Stomach (tissue), 4 donors: ENCODE data around the gene VAV2.

ENCODE experiments used
- CTCF ChIP-seq, 7 experiments: fragments of 450-650 bp in 4 of 7; fragments of 200-600 bp in 3 of 7; sonication (generic) in 3 of 7; IDR thresholded peaks; one replicate each; pipeline ENCODE4 v1.5.1; 2016 to 2019; ENCODE audit warnings: antibody characterized with exemption in 7 of 7, control low read depth in 2 of 7, mild to moderate bottlenecking in 1 of 7
- EP300 ChIP-seq: sonication (generic); formaldehyde crosslinking; IDR thresholded peaks from one replicate; pipeline ENCODE4 v1.6.1; 2017; ENCODE audit warnings: antibody characterized with exemption
- POLR2A ChIP-seq, 4 donors: fragments of 450-650 bp; IDR thresholded peaks; one replicate each; pipeline ENCODE4 v1.6.1; 2016; ENCODE audit warnings: antibody characterized with exemption in 4 of 4, control low read depth in 2 of 4, mild to moderate bottlenecking in 1 of 4, moderate library complexity in 1 of 4

GRCh38 chr9:133739408-133740280 lies 252.5 kb downstream of the VAV2 start:
- TF ChIP-seq CTCF (IDR thresholded peaks at IDR 0.05) (no peak), POLR2A (IDR thresholded peaks at IDR 0.05) (no peak), EP300 (no peak)
